PC-3 (cell line): Measurements from ENCODE around the gene DLG1. TPM values are rescaled to one million over a fixed set of nuclear protein-coding genes. Genes with fewer than 3 reads are reported as not detected.
A peak's percentile ranks its signal among the peaks of the same experiment; 100 is the strongest.
"Not testable (repeated sequence)": the region's sequence is repeated elsewhere in the genome, so short reads cannot be mapped to it uniquely, and the experiment has no call there.

ENCODE experiments used
- ATAC-seq: fragments of 200-7000 bp; cut with Tn5 transposase; 2 replicates; pipeline ENCODE4 v1.9.1; 2020; ENCODE audit warnings: mild to moderate bottlenecking, moderate library complexity
- BruUV-seq: library from RNA; stranded (reverse); fragments of 400-500 nt; replicated peaks from 2 replicates; lab custom pipeline; 2021; lab: Mats Ljungman, UMichigan
- CTCF ChIA-PET: fragments of 300-600 bp; sonication (Branson Sonifier 250); formaldehyde crosslinking; loops from one replicate; lab custom pipeline; 2022; ENCODE audit warnings: antibody characterized with exemption; lab: Charles Lee
- POLR2A ChIA-PET: fragments of 300-600 bp; sonication (Branson Sonifier 250); formaldehyde crosslinking; loops from one replicate; lab custom pipeline; 2022; ENCODE audit warnings: antibody characterized with exemption; ENCODE audit not compliant: unreplicated experiment; lab: Charles Lee
- DNase-seq: peaks from one replicate; pipeline ENCODE4 v3.0.0-alpha.2; 2015
- H2AFZ ChIP-seq: fragments of 300-600 bp; sonication (generic); 2 replicates; pipeline ENCODE4 v1.6.0; 2016; ENCODE audit warnings: antibody characterized with exemption, low read length
- H3F3A ChIP-seq: fragments of 300-600 bp; sonication (generic); one replicate; pipeline ENCODE4 v1.6.0; 2017; ENCODE audit warnings: antibody characterized with exemption, low read length, control low read depth, mild to moderate bottlenecking; ENCODE audit not compliant: unreplicated experiment
- H3K27ac ChIP-seq: fragments of 300-600 bp; sonication (generic); 2 replicates; pipeline ENCODE4 v1.5.1; 2016; ENCODE audit warnings: mild to moderate bottlenecking, low read length
- H3K27me3 ChIP-seq: fragments of 300-600 bp; sonication (generic); 2 replicates; pipeline ENCODE4 v1.6.1; 2016; ENCODE audit warnings: low read length, mixed read lengths
- H3K36me3 ChIP-seq: fragments of 300-600 bp; sonication (generic); 2 replicates; pipeline ENCODE4 v1.6.1; 2016; ENCODE audit warnings: low read depth, mixed run types, low read length, mixed read lengths
- H3K4me1 ChIP-seq: fragments of 300-600 bp; sonication (generic); 2 replicates; pipeline ENCODE4 v1.5.1; 2016; ENCODE audit warnings: low read length; ENCODE audit not compliant: insufficient read depth
- H3K4me2 ChIP-seq: fragments of 300-600 bp; sonication (generic); 2 replicates; pipeline ENCODE4 v1.6.0; 2016; ENCODE audit warnings: low read length
- H3K4me3 ChIP-seq: fragments of 300-600 bp; sonication (generic); 2 replicates; pipeline ENCODE4 v1.5.1; 2016; ENCODE audit warnings: mild to moderate bottlenecking, low read length, mixed read lengths
- H3K79me2 ChIP-seq: fragments of 300-600 bp; sonication (generic); 2 replicates; pipeline ENCODE4 v1.6.1; 2017; ENCODE audit warnings: low read length, mixed read lengths
- H3K9ac ChIP-seq: fragments of 300-600 bp; sonication (generic); 2 replicates; pipeline ENCODE4 v1.6.0; 2016; ENCODE audit warnings: mild to moderate bottlenecking, low read length
- H3K9me2 ChIP-seq: fragments of 300-600 bp; sonication (generic); replicated peaks from 2 replicates; pipeline ENCODE4 v1.6.1; 2016; ENCODE audit warnings: mixed run types, low read length, mixed read lengths
- H3K9me3 ChIP-seq: fragments of 300-600 bp; sonication (generic); 2 replicates; pipeline ENCODE4 v1.6.1; 2016; ENCODE audit warnings: low read length, mixed read lengths
- H4K20me1 ChIP-seq: fragments of 300-600 bp; sonication (generic); 2 replicates; pipeline ENCODE4 v1.6.1; 2016; ENCODE audit warnings: low read length, mixed read lengths
- EZH2 ChIP-seq: fragments of 300-600 bp; sonication (generic); IDR thresholded peaks from one replicate; pipeline ENCODE4 v1.6.1; 2017; ENCODE audit warnings: antibody characterized with exemption, mild to moderate bottlenecking, low read length; ENCODE audit not compliant: unreplicated experiment
- EZH2phosphoT487 ChIP-seq: fragments of 300-600 bp; sonication (generic); IDR thresholded peaks from 2 replicates; pipeline ENCODE4 v1.6.1; 2018; ENCODE audit warnings: mild to moderate bottlenecking, antibody characterized with exemption, low read length, borderline replicate concordance
- intact Hi-C: fragments of 100-400 bp; cut with micrococcal nuclease; formaldehyde crosslinking; loops from 2 replicates; pipeline ENCODE4 v1.9.0; 2023
- total RNA-seq: library from RNA; depleted of rRNA; stranded (reverse); fragments of >200 nt; gene quantifications from 2 replicates; pipeline ENCODE4 v1.2.3, GENCODE V29; 2014
- TF ChIP-seq, protein P1 (sequence below): fragments of 300-600 bp; sonication (generic); conservative IDR thresholded peaks from 2 replicates; pipeline ENCODE4 v1.5.1; 2017; ENCODE audit warnings: antibody characterized with exemption, low read depth, mild to moderate bottlenecking, low read length

DLG1 gene
- total RNA-seq, 1 experiment from 2014 or later: 60.8 TPM

DNA sequence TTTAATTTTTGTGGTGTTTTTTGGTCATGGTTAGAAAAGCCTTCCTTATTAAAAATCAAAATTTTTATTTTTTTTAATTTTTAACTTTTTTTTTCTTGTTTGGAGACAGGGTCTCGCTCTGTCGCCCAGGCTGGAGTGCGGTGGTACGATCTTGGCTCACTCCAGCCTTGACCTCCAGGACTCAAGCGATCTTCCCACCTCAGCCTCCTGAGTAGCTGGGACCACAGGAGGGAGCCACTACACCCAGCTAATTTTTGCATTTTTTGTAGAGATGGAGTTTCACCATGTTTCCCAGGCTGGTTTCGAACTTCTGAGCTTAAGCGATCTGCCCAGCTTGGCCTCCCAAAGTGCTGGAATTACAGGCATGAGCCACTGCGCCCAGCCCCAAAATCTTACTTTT is 21.6 kb downstream of the DLG1 start:
- H3K9ac ChIP-seq, H3K9me3 ChIP-seq, intact Hi-C loops, H3K4me1 ChIP-seq, H2AFZ ChIP-seq, BruUV-seq, H3F3A ChIP-seq, H4K20me1 ChIP-seq, H3K9me2 ChIP-seq, H3K4me3 ChIP-seq, ATAC-seq, H3K27me3 ChIP-seq, H3K4me2 ChIP-seq, H3K27ac ChIP-seq: not testable (repeated sequence)
- TF ChIP-seq, protein P1, sequence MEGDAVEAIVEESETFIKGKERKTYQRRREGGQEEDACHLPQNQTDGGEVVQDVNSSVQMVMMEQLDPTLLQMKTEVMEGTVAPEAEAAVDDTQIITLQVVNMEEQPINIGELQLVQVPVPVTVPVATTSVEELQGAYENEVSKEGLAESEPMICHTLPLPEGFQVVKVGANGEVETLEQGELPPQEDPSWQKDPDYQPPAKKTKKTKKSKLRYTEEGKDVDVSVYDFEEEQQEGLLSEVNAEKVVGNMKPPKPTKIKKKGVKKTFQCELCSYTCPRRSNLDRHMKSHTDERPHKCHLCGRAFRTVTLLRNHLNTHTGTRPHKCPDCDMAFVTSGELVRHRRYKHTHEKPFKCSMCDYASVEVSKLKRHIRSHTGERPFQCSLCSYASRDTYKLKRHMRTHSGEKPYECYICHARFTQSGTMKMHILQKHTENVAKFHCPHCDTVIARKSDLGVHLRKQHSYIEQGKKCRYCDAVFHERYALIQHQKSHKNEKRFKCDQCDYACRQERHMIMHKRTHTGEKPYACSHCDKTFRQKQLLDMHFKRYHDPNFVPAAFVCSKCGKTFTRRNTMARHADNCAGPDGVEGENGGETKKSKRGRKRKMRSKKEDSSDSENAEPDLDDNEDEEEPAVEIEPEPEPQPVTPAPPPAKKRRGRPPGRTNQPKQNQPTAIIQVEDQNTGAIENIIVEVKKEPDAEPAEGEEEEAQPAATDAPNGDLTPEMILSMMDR: peak; percentile 45; the same call in 1 of the 2 replicates
- ChIA-PET CTCF (interaction anchor here (1.0 kb wide), 1 partner anchor 177 kb away, joined by 4 read pairs; no protein-coding TSS in a partner anchor), POLR2A (interaction anchor here (0.7 kb wide), 1 partner anchor 101 kb away, joined by 6 read pairs; no protein-coding TSS in a partner anchor)
- peak; percentile 31 for DNase-seq
- Histone ChIP-seq H3K79me2 (peaks cover 79% of the 10 kb centered on the region), H3K36me3 (peaks cover 47% of the 10 kb centered on the region)

DNA sequence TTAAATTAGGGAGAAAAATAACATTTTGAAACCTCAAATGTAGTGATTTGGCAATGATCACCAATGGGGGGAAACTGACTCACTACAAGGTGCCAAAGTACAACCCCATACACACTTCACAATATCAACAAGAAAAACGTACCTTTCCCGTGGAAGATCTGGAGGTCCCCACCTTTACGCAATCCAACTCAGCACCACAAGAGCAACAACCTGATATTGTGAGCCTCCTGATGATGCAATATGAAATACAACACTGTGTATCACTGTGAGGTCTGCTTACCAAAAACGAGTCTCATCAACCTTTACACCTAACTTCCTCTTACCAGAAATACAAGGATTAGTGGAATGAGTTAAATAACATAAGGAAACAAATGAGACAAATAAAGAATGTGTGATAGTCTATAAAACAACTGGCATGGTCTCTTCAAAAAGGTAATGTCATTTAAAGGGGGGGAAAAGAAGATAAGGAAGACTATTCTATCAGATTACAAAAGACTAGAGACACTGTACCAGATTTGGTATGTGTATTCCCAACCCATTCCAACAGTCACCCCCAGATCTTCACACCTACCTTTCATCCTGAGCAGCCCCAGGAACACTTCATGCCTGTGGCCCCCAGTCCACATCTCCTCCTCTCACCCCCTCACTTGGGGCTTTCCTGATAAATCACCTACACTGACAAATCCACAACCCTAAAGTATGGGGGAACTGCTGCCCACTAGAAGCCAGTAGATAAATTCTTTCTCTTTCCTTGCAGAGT is 27.7 kb downstream of the DLG1 start:
- BruUV-seq: no TSS peak
- DNase-seq (no peak), ATAC-seq (no peak; the same call in 1 of the 2 replicates)
- H3K27me3 ChIP-seq: no peaks in the 10 kb centered on the region
- no peak overlapping the region for H3K27ac ChIP-seq
- H3K9me3 ChIP-seq: no peaks in the 10 kb centered on the region
- H4K20me1 ChIP-seq: peaks cover 17% of the 10 kb centered on the region
- peaks cover 15% of the 10 kb centered on the region; the same call in 1 of the 2 replicates for H3K4me1 ChIP-seq
- ChIA-PET CTCF (no interaction called here), POLR2A (no interaction called here)
- no peak overlapping the region for H3K4me2 ChIP-seq
- peaks cover 96% of the 10 kb centered on the region for H3K79me2 ChIP-seq
- no peaks in the 10 kb centered on the region for H3F3A ChIP-seq
- H2AFZ ChIP-seq: no peak overlapping the region
- no peak overlapping the region for H3K4me3 ChIP-seq
- no peak overlapping the region for H3K9ac ChIP-seq
- H3K9me2 ChIP-seq: no peaks in the 10 kb centered on the region
- TF ChIP-seq EZH2: no peak
- TF ChIP-seq EZH2phosphoT487: no peak
- TF ChIP-seq, protein P1: no peak
- peaks cover 24% of the 10 kb centered on the region; the same call in 1 of the 2 replicates for H3K36me3 ChIP-seq
- intact Hi-C loops: no loop called here

DNA sequence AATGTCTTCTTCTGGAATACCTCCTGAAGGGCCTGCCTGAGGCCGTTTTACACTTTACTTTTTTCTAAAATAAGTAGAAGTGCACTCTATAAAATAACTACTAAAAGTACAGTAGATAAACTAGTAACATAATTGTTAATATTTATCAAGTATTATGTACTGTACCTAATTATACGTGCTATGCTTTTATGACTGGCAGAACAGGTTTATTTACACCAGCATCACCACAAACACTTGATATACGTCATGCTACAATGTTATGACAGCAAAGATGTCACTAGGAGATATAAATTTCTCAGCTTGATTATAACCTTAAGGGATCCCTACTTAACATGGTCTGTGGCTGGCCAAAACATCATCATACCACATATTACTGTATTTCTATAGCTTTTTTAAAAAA is 29.4 kb downstream of the DLG1 start:
- peaks cover 96% of the 10 kb centered on the region for H3K79me2 ChIP-seq
- no peaks in the 10 kb centered on the region for H3F3A ChIP-seq
- no peaks in the 10 kb centered on the region for H3K9me2 ChIP-seq
- DNase-seq (no peak), ATAC-seq (no peak)
- H3K4me1 ChIP-seq: peaks cover 15% of the 10 kb centered on the region; the same call in 1 of the 2 replicates
- H3K4me3 ChIP-seq: no peak overlapping the region
- no peaks in the 10 kb centered on the region for H3K27me3 ChIP-seq
- H3K9me3 ChIP-seq: no peaks in the 10 kb centered on the region
- ChIA-PET POLR2A (no interaction called here), CTCF (no interaction called here)
- no peak overlapping the region for H3K4me2 ChIP-seq
- BruUV-seq: no TSS peak
- TF ChIP-seq EZH2phosphoT487 (no peak), EZH2 (no peak)
- TF ChIP-seq, protein P1: no peak
- intact Hi-C loops: no loop called here
- no peak overlapping the region for H3K27ac ChIP-seq
- peaks cover 10% of the 10 kb centered on the region; the same call in 1 of the 2 replicates for H3K36me3 ChIP-seq
- H4K20me1 ChIP-seq: peaks cover 17% of the 10 kb centered on the region
- H3K9ac ChIP-seq: no peak overlapping the region
- no peak overlapping the region for H2AFZ ChIP-seq
